A549 (cell line): ENCODE measurements around the gene PRKCD. TPM values are rescaled to one million over a fixed set of nuclear protein-coding genes. Genes with fewer than 3 reads are reported as not detected.
A peak's percentile ranks its signal among the peaks of the same experiment; 100 is the strongest.

Experiments
- ATAC-seq, 2 experiments: fragments of 200-7000 bp in 1 of 2; fragments of >200 bp in 1 of 2; cut with Nextera tagmentation in 1 of 2; cut with Tn5 transposase in 1 of 2; 3 replicates each; pipeline versions ENCODE4 v1.8.0 to v1.9.1; 2018 to 2020; ENCODE audit warnings: mild to moderate bottlenecking in 1 of 2, moderate library complexity in 1 of 2
- CTCF ChIA-PET: fragments of 300-600 bp; sonication (Branson Sonifier 250); formaldehyde crosslinking; extraction: SDS; loops from one replicate; lab custom pipeline; 2021; ENCODE audit warnings: antibody characterized with exemption, inconsistent platforms; lab: Yijun Ruan, JAX
- POLR2A ChIA-PET: fragments of 350-600 bp; formaldehyde crosslinking; extraction: SDS; loops from one replicate; lab custom pipeline; 2021; ENCODE audit warnings: antibody characterized with exemption, inconsistent platforms; lab: Yijun Ruan, JAX
- DNase-seq, 2 experiments: peaks; one replicate each; pipeline versions ENCODE4 v3.0.0 to v3.0.0-alpha.2; 2011 to 2016; ENCODE audit warnings: low read depth in 1 of 2, low spot score in 1 of 2
- FAIRE-seq: peaks from 2 replicates; lab custom pipeline; 2011; peaks lifted over from hg19 to GRCh38; lab: Jason Lieb, UNC
- H3K27ac ChIP-seq, 2 experiments: fragments of >200 bp; sonication (Bioruptor Twin); formaldehyde crosslinking; 3 replicates each; pipeline ENCODE4 v1.5.1; 2016 to 2017
- H3K4me1 ChIP-seq: fragments of >200 bp; sonication (Bioruptor Twin); formaldehyde crosslinking; 3 replicates; pipeline ENCODE4 v1.6.1; 2016
- H3K4me2 ChIP-seq: fragments of >200 bp; sonication (Bioruptor Twin); formaldehyde crosslinking; 3 replicates; pipeline ENCODE4 v1.6.1; 2016
- H3K4me3 ChIP-seq: fragments of >200 bp; sonication (Bioruptor Twin); formaldehyde crosslinking; 3 replicates; pipeline ENCODE4 v1.5.1; 2016
- H3K9me3 ChIP-seq: fragments of >200 bp; sonication (Bioruptor Twin); formaldehyde crosslinking; 3 replicates; pipeline ENCODE4 v1.6.1; 2016
- BHLHE40 ChIP-seq: IDR thresholded peaks from 2 replicates; pipeline ENCODE4 v1.6.1; 2012; ENCODE audit warnings: low read depth, low read length, inconsistent platforms
- CBX8 ChIP-seq: fragments of 200-600 bp; sonication (generic); IDR thresholded peaks from 2 replicates; pipeline ENCODE4 v1.6.1; 2016
- CHD2 ChIP-seq: fragments of 150-350 bp; IDR thresholded peaks from 2 replicates; pipeline ENCODE4 v1.6.1; 2014; ENCODE audit warnings: low read length; ENCODE audit not compliant: partially characterized antibody
- CTCF ChIP-seq: fragments of >200 bp; sonication (Bioruptor Twin); formaldehyde crosslinking; IDR thresholded peaks from 3 replicates; pipeline ENCODE4 v1.5.1; 2016
- E2F6 ChIP-seq: IDR thresholded peaks from 2 replicates; pipeline ENCODE4 v1.6.1; 2012; ENCODE audit warnings: low read depth, borderline replicate concordance
- FOSB ChIP-seq: fragments of 250-450 bp; sonication (Bioruptor Pico); IDR thresholded peaks from 2 replicates; pipeline ENCODE4 v1.5.0; 2020; ENCODE audit warnings: mild to moderate bottlenecking, moderate library complexity
- HDAC2 ChIP-seq: fragments of 200-600 bp; sonication (generic); IDR thresholded peaks from 2 replicates; pipeline ENCODE4 v1.6.1; 2016
- HEYL ChIP-seq: fragments of 250-450 bp; sonication (Bioruptor Pico); IDR thresholded peaks from 2 replicates; pipeline ENCODE4 v1.8.0; 2021; ENCODE audit warnings: mild to moderate bottlenecking, moderate library complexity
- HMGXB4 ChIP-seq: fragments of 250-450 bp; sonication (Bioruptor Pico); IDR thresholded peaks from 2 replicates; pipeline ENCODE4 v1.5.0; 2021; ENCODE audit warnings: mild to moderate bottlenecking, moderate library complexity, borderline replicate concordance
- HOXA7 ChIP-seq: fragments of 250-450 bp; sonication (Bioruptor Pico); IDR thresholded peaks from 2 replicates; pipeline ENCODE4 v1.5.0; 2020; ENCODE audit warnings: mild to moderate bottlenecking, moderate library complexity
- HOXB13 ChIP-seq: fragments of 250-450 bp; sonication (Bioruptor Pico); IDR thresholded peaks from 2 replicates; pipeline ENCODE4 v1.5.0; 2020; ENCODE audit warnings: low read depth, mild to moderate bottlenecking, moderate library complexity
- JUN ChIP-seq, 2 experiments: fragments of >200 bp; sonication (Bioruptor Twin); formaldehyde crosslinking; IDR thresholded peaks; 2 replicates in 1 of 2; 3 replicates in 1 of 2; pipeline ENCODE4 v1.6.1; 2016 to 2017
- MAX ChIP-seq: IDR thresholded peaks from 2 replicates; pipeline ENCODE4 v1.6.1; 2012
- PHF8 ChIP-seq: fragments of 200-600 bp; sonication (generic); IDR thresholded peaks from 2 replicates; pipeline ENCODE4 v1.6.1; 2016; ENCODE audit warnings: low read depth, mild to moderate bottlenecking, antibody characterized with exemption, moderate library complexity, borderline replicate concordance
- POLR2A ChIP-seq: IDR thresholded peaks from 2 replicates; pipeline ENCODE4 v1.6.1; 2012; ENCODE audit warnings: mild to moderate bottlenecking, low read length
- RAD21 ChIP-seq, 2 experiments: fragments of >200 bp in 1 of 2; sonication (Bioruptor Twin) in 1 of 2; formaldehyde crosslinking in 1 of 2; IDR thresholded peaks in 1 of 2; conservative IDR thresholded peaks in 1 of 2; 2 replicates in 1 of 2; 3 replicates in 1 of 2; pipeline ENCODE4 v1.6.1; 2012 to 2018; ENCODE audit warnings: inconsistent platforms in 1 of 2
- RARB ChIP-seq: fragments of 250-450 bp; sonication (Bioruptor Pico); IDR thresholded peaks from 2 replicates; pipeline ENCODE4 v1.8.0; 2021; ENCODE audit warnings: mild to moderate bottlenecking, moderate library complexity
- RNF2 ChIP-seq: fragments of 200-600 bp; sonication (generic); IDR thresholded peaks from 2 replicates; pipeline ENCODE4 v1.6.1; 2016; ENCODE audit warnings: low read depth, mild to moderate bottlenecking, antibody characterized with exemption, moderate library complexity, borderline replicate concordance
- SMC3 ChIP-seq: fragments of >200 bp; sonication (Bioruptor Twin); formaldehyde crosslinking; IDR thresholded peaks from 3 replicates; pipeline ENCODE4 v1.6.1; 2018; ENCODE audit warnings: inconsistent platforms
- TFCP2L1 ChIP-seq: fragments of 250-450 bp; sonication (Bioruptor Pico); IDR thresholded peaks from 2 replicates; pipeline ENCODE4 v1.5.0; 2021; ENCODE audit warnings: mild to moderate bottlenecking
- TP53 ChIP-seq: fragments of 250-450 bp; sonication (Bioruptor Pico); IDR thresholded peaks from 2 replicates; pipeline ENCODE4 v1.5.0; 2021; ENCODE audit warnings: mild to moderate bottlenecking, moderate library complexity
- ZFP36 ChIP-seq: fragments of 450-650 bp; IDR thresholded peaks from 2 replicates; pipeline ENCODE4 v1.6.1; 2014; ENCODE audit warnings: borderline replicate concordance; ENCODE audit not compliant: partially characterized antibody
- ZNF302 ChIP-seq: fragments of 250-450 bp; sonication (Bioruptor Pico); IDR thresholded peaks from 2 replicates; pipeline ENCODE4 v1.9.0; 2021; ENCODE audit warnings: inconsistent platforms, mild to moderate bottlenecking, moderate library complexity
- WGBS: methylation state at CpG from one replicate; pipeline ENCODE4 v1.1.6; 2017; ENCODE audit errors: missing lambda C conversion rate; 5-methylcytosine and 5-hydroxymethylcytosine counted together
- polyA plus RNA-seq, 4 experiments: library from polyadenylated mRNA; depleted of rRNA in 3 of 4; stranded (reverse); fragments of >200 nt; fragmentation: RNase III in 1 of 4; extraction: RNeasy Plus Mini Kit Qiagen cat#74134 plus additional on column Dnase treatment in 1 of 4; gene quantifications; 2 replicates in 3 of 4; 3 replicates in 1 of 4; pipeline ENCODE4 v1.2.3, GENCODE V29; 2011 to 2017

Gene PRKCD
- polyA plus RNA-seq, 2 of the 4 experiments (the other 2 are of a cell fraction): 10.1 to 18.3 TPM

GRCh38 chr3:53229606-53230005 lies 68.6 kb downstream of the PRKCD start:
- CTCF ChIA-PET: no interaction called here
- DNase-seq: no peak
- peaks cover 98% of the 10 kb centered on the region for H3K4me1 ChIP-seq
- peak overlapping the region; percentile 19 to 100; a peak in 3 of 6 replicates for H3K27ac ChIP-seq
- H3K9me3 ChIP-seq: no peaks in the 10 kb centered on the region
- no peak for ATAC-seq
- FAIRE-seq: no peak
- WGBS: 88% methylated on average over 2 of the region's 2 CpGs
- H3K4me3 ChIP-seq: no peak overlapping the region
- POLR2A ChIA-PET: no interaction called here
- H3K4me2 ChIP-seq: no peak overlapping the region
- no peak for TF ChIP-seq TP53
- no peak for TF ChIP-seq POLR2A
- no peak for TF ChIP-seq RNF2
- no peak for TF ChIP-seq TFCP2L1
- TF ChIP-seq FOSB (CRISPR knock-in tag): no peak
- TF ChIP-seq CHD2: no peak
- TF ChIP-seq HDAC2: no peak
- no peak for TF ChIP-seq RARB
- no peak for TF ChIP-seq CTCF
- no peak for TF ChIP-seq CBX8
- TF ChIP-seq HEYL (CRISPR knock-in tag): no peak
- TF ChIP-seq HOXB13 (CRISPR knock-in tag): no peak
- no peak for TF ChIP-seq ZNF302
- no peak for TF ChIP-seq RAD21 (conservative IDR thresholded peaks at IDR 0.05 in 1 of 2, IDR thresholded peaks at IDR 0.05 in 1 of 2)
- TF ChIP-seq PHF8: no peak
- TF ChIP-seq SMC3: no peak
- TF ChIP-seq HMGXB4: no peak

- CTCF ChIA-PET: interaction anchor here (0.8 to 7.7 kb wide), 3 partner anchors 8 to 40 kb away, joined by 3 to 69 read pairs (median 6); no protein-coding TSS in a partner anchor
- WGBS: 90% methylated on average over 4 of the region's 16 CpGs
- no peak for TF ChIP-seq ZFP36
- no peak for TF ChIP-seq BHLHE40
- no peak for TF ChIP-seq HOXA7 (CRISPR knock-in tag)
- no peak for TF ChIP-seq JUN (IDR thresholded peaks at IDR 0.05)
- TF ChIP-seq MAX: no peak
- TF ChIP-seq E2F6: no peak
- no peak for TF ChIP-seq POLR2A
- no peak for FAIRE-seq
- ATAC-seq: peak in 1 of 2 experiments; percentile 7; a peak in 1 of 6 replicates
- no peaks in the 10 kb centered on the region for H3K9me3 ChIP-seq
- H3K4me2 ChIP-seq: no peak overlapping the region
- H3K4me1 ChIP-seq: peaks cover 98% of the 10 kb centered on the region
- H3K27ac ChIP-seq: peak overlapping the region; percentile 100; a peak in 4 of 6 replicates
- no peak overlapping the region for H3K4me3 ChIP-seq
- DNase-seq: no peak
- POLR2A ChIA-PET: no interaction called here
Observed at GRCh38 chr3:53230041-53230621, 69.1 kb downstream of the PRKCD start.
